ENCODE data around the gene TSC2.
"Not testable (repeated sequence)": the region's sequence is repeated elsewhere in the genome, so short reads cannot be mapped to it uniquely, and the experiment has no call there.

Gene TSC2

DNA sequence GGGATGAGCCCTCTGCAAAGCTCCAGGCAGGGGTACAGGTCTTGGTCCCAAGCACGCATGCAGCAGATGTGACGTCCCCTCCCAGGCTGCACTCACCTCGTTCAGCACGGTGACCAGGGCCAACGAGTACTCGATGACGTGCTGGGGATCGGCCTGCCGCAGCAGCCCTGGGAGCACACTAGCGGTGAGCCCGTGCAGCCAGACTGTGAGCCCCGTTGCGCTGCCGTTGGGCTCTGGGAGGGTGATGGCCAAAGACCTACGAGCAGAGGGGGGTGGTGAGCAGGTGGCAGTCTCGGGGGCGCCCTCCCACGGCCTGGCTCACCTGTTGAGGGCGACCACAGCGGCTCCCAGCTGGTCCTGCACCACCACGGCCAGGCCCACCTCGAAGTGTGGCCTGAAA is 58.0 kb downstream of the TSC2 start:
- not testable (repeated sequence) for H3K23ac ChIP-seq (ENCODE audit: low read depth, low read length, poor library complexity); H2AFZ ChIP-seq (ENCODE audit: low read length); H3K9ac ChIP-seq (ENCODE audit: low read depth, low read length, poor library complexity); H3K4me2 ChIP-seq (ENCODE audit: insufficient read depth, low read length, poor library complexity, severe bottlenecking); H3K27ac ChIP-seq (replicated peaks; ENCODE audit: low read length); H2BK5ac ChIP-seq (ENCODE audit: low read length); H3K9me3 ChIP-seq (replicated peaks in 1 of 2; ENCODE audit: control insufficient read depth in 2 of 2, insufficient read depth in 1 of 2, low read depth in 1 of 2, low read length in 2 of 2); H3K4me1 ChIP-seq (ENCODE audit: control insufficient read depth in 2 of 2, insufficient read depth in 1 of 2, low read depth in 1 of 2, low read length in 2 of 2); H4K91ac ChIP-seq (ENCODE audit: low read depth, low read length, poor library complexity); H3K4ac ChIP-seq (ENCODE audit: low read length); H2BK120ac ChIP-seq (ENCODE audit: low read depth, low read length); DNase-seq (ENCODE audit: low spot score); H3K27me3 ChIP-seq (ENCODE audit: control insufficient read depth in 3 of 3, insufficient read depth in 3 of 3, low read depth in 1 of 3, low read length in 3 of 3); H2BK15ac ChIP-seq (ENCODE audit: low read length); H3K14ac ChIP-seq (ENCODE audit: low read length); H3K18ac ChIP-seq (ENCODE audit: low read length); H2AK5ac ChIP-seq (ENCODE audit: low read depth, low read length); H3K79me1 ChIP-seq (ENCODE audit: low read depth, low read length); H4K8ac ChIP-seq (ENCODE audit: low read depth, low read length)
- Histone ChIP-seq H3K4me3 (ENCODE audit: low read length in 2 of 2) (peak overlapping the region in 1 of 2 donors; percentile 2), H3K36me3 (replicated peaks in 1 of 2; ENCODE audit: control insufficient read depth in 2 of 2, insufficient read depth in 2 of 2, low read length in 2 of 2) (peaks cover 4 to 34% of the 10 kb centered on the region in 2 donors), H2BK12ac (ENCODE audit: low read length) (peak overlapping the region; percentile 63)
- WGBS, 2 donors (ENCODE audit: extremely low coverage in 2 of 2, insufficient read length in 2 of 2, insufficient replicate concordance in 1 of 2), result no CpG with 5 or more reads among the region's 22 CpGs

DNA sequence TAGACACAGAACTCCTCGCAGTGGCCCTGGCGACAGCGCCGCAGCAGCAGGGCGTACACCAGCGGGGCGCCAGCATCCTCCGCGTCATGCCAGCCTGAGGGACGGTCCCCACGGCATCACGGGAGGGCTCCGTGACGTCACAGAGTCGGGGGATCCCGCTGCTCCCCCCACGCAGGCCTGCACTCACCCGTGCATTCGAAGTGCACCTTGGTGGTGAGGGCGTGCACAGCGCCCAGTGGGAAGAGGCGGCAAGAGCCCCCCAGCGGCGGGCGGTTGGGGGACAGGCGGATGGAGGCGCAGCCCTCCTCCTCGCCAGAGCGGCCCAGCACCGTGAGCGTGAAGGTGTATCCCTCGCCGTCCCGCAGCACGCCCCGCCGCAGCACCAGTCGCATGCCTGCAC is 58.4 kb downstream of the TSC2 start:
- H2AFZ ChIP-seq (ENCODE audit: low read length); H3K4me3 ChIP-seq (ENCODE audit: low read length in 2 of 2); H3K23ac ChIP-seq (ENCODE audit: low read depth, low read length, poor library complexity); H3K4ac ChIP-seq (ENCODE audit: low read length); H3K4me2 ChIP-seq (ENCODE audit: insufficient read depth, low read length, poor library complexity, severe bottlenecking); H2AK5ac ChIP-seq (ENCODE audit: low read depth, low read length); H3K9ac ChIP-seq (ENCODE audit: low read depth, low read length, poor library complexity); H3K9me3 ChIP-seq (replicated peaks in 1 of 2; ENCODE audit: control insufficient read depth in 2 of 2, insufficient read depth in 1 of 2, low read depth in 1 of 2, low read length in 2 of 2); H4K8ac ChIP-seq (ENCODE audit: low read depth, low read length); H4K91ac ChIP-seq (ENCODE audit: low read depth, low read length, poor library complexity); H3K27me3 ChIP-seq (ENCODE audit: control insufficient read depth in 3 of 3, insufficient read depth in 3 of 3, low read depth in 1 of 3, low read length in 3 of 3); H3K14ac ChIP-seq (ENCODE audit: low read length); H2BK15ac ChIP-seq (ENCODE audit: low read length); H3K18ac ChIP-seq (ENCODE audit: low read length); H2BK120ac ChIP-seq (ENCODE audit: low read depth, low read length); H2BK12ac ChIP-seq (ENCODE audit: low read length); DNase-seq (ENCODE audit: low spot score); H3K4me1 ChIP-seq (ENCODE audit: control insufficient read depth in 2 of 2, insufficient read depth in 1 of 2, low read depth in 1 of 2, low read length in 2 of 2); H3K79me1 ChIP-seq (ENCODE audit: low read depth, low read length); H3K27ac ChIP-seq (replicated peaks; ENCODE audit: low read length); H2BK5ac ChIP-seq (ENCODE audit: low read length): not testable (repeated sequence)
- peaks cover 4 to 38% of the 10 kb centered on the region in 2 donors for H3K36me3 ChIP-seq (replicated peaks in 1 of 2; ENCODE audit: control insufficient read depth in 2 of 2, insufficient read depth in 2 of 2, low read length in 2 of 2)
- WGBS, 2 donors (ENCODE audit: extremely low coverage in 2 of 2, insufficient read length in 2 of 2, insufficient replicate concordance in 1 of 2), result no CpG with 5 or more reads among the region's 38 CpGs

DNA sequence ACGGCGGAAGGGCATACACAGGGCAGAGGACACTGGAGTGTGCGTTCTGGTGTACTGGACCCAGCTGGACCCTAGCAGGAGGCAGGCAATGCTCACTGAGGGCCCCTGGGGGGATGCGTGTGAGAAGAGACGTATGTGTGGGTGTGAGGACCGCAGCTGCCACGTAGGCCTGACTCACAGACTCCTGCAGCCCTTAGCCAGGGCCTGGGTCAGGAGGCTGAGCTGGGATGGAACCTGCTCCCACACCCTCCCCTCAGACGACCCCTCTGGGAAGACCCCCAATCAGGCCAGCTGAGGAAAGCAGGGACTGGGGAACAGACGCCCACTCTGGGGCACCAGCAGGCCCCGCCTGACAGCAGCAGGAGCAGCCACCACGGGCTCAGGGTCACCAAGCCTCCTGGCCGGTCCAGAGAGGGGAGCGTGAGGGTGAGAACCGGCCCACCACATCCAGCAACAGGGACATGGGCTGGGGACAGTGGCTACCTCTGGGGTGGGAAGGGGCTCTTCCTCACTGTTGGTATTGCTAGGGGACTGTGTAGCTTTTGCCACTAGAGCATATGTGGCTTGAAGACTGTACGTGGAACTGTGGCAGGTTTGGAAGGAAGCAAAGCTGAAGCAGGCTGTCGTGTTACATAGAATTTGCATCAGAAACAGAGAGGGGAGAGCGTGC is 59.5 kb downstream of the TSC2 start:
- Histone ChIP-seq H3K36me3 (replicated peaks in 1 of 2; ENCODE audit: control insufficient read depth in 2 of 2, insufficient read depth in 2 of 2, low read length in 2 of 2) (peaks cover 4 to 36% of the 10 kb centered on the region in 2 donors), H3K9ac (ENCODE audit: low read depth, low read length, poor library complexity) (peak overlapping the region; percentile 4)
- not testable (repeated sequence) for H3K27ac ChIP-seq (replicated peaks; ENCODE audit: low read length); H3K23ac ChIP-seq (ENCODE audit: low read depth, low read length, poor library complexity); H2AFZ ChIP-seq (ENCODE audit: low read length); H3K4me3 ChIP-seq (ENCODE audit: low read length in 2 of 2); H3K14ac ChIP-seq (ENCODE audit: low read length); H2AK5ac ChIP-seq (ENCODE audit: low read depth, low read length); H3K18ac ChIP-seq (ENCODE audit: low read length); H2BK12ac ChIP-seq (ENCODE audit: low read length); H2BK5ac ChIP-seq (ENCODE audit: low read length); H3K79me1 ChIP-seq (ENCODE audit: low read depth, low read length); H3K9me3 ChIP-seq (replicated peaks in 1 of 2; ENCODE audit: control insufficient read depth in 2 of 2, insufficient read depth in 1 of 2, low read depth in 1 of 2, low read length in 2 of 2); H3K4me2 ChIP-seq (ENCODE audit: insufficient read depth, low read length, poor library complexity, severe bottlenecking); H3K27me3 ChIP-seq (ENCODE audit: control insufficient read depth in 3 of 3, insufficient read depth in 3 of 3, low read depth in 1 of 3, low read length in 3 of 3); H4K8ac ChIP-seq (ENCODE audit: low read depth, low read length); H4K91ac ChIP-seq (ENCODE audit: low read depth, low read length, poor library complexity); H2BK120ac ChIP-seq (ENCODE audit: low read depth, low read length); H3K4me1 ChIP-seq (ENCODE audit: control insufficient read depth in 2 of 2, insufficient read depth in 1 of 2, low read depth in 1 of 2, low read length in 2 of 2); H2BK15ac ChIP-seq (ENCODE audit: low read length); H3K4ac ChIP-seq (ENCODE audit: low read length); DNase-seq (ENCODE audit: low spot score)
- WGBS, 2 donors (ENCODE audit: extremely low coverage in 2 of 2, insufficient read length in 2 of 2, insufficient replicate concordance in 1 of 2), result no CpG with 5 or more reads among the region's 17 CpGs

DNA sequence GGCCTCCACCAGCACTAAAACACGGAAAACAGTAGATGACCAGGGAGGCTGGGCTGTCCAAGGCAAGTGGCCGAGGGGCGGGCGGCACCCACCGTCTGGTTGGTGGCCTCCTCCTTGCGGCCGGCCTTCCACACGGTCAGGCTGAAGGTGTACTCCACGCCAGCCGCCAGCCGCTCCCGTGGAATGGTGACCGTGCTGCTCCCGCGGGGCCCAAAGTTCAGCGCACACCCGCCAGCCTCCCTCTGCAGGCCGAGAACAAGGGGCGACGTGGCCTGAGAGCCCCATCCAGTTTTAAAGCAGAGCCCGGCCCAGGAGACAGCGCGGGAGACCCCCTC is 60.0 kb downstream of the TSC2 start:
- H3K36me3 ChIP-seq (replicated peaks in 1 of 2; ENCODE audit: control insufficient read depth in 2 of 2, insufficient read depth in 2 of 2, low read length in 2 of 2), result peaks cover 0 to 34% of the 10 kb centered on the region in 2 donors
- H3K18ac ChIP-seq (ENCODE audit: low read length); H3K27me3 ChIP-seq (ENCODE audit: control insufficient read depth in 3 of 3, insufficient read depth in 3 of 3, low read depth in 1 of 3, low read length in 3 of 3); H2AFZ ChIP-seq (ENCODE audit: low read length); H3K14ac ChIP-seq (ENCODE audit: low read length); H3K27ac ChIP-seq (replicated peaks; ENCODE audit: low read length); H3K9me3 ChIP-seq (replicated peaks in 1 of 2; ENCODE audit: control insufficient read depth in 2 of 2, insufficient read depth in 1 of 2, low read depth in 1 of 2, low read length in 2 of 2); H2BK120ac ChIP-seq (ENCODE audit: low read depth, low read length); DNase-seq (ENCODE audit: low spot score); H3K4me2 ChIP-seq (ENCODE audit: insufficient read depth, low read length, poor library complexity, severe bottlenecking); H3K4ac ChIP-seq (ENCODE audit: low read length); H3K9ac ChIP-seq (ENCODE audit: low read depth, low read length, poor library complexity); H2BK5ac ChIP-seq (ENCODE audit: low read length); H2AK5ac ChIP-seq (ENCODE audit: low read depth, low read length); H4K8ac ChIP-seq (ENCODE audit: low read depth, low read length); H3K4me1 ChIP-seq (ENCODE audit: control insufficient read depth in 2 of 2, insufficient read depth in 1 of 2, low read depth in 1 of 2, low read length in 2 of 2); H4K91ac ChIP-seq (ENCODE audit: low read depth, low read length, poor library complexity); H3K23ac ChIP-seq (ENCODE audit: low read depth, low read length, poor library complexity); H2BK12ac ChIP-seq (ENCODE audit: low read length); H3K4me3 ChIP-seq (ENCODE audit: low read length in 2 of 2); H3K79me1 ChIP-seq (ENCODE audit: low read depth, low read length); H2BK15ac ChIP-seq (ENCODE audit: low read length): not testable (repeated sequence)
- no CpG with 5 or more reads among the region's 23 CpGs for WGBS, 2 donors (ENCODE audit: extremely low coverage in 2 of 2, insufficient read length in 2 of 2, insufficient replicate concordance in 1 of 2)
